Stomach (tissue), 9 donors: Measurements from ENCODE around the gene PTBP1. TPM values are rescaled to one million over a fixed set of nuclear protein-coding genes. Genes with fewer than 3 reads are reported as not detected.

Experiments used
- DNase-seq, 2 donors: peaks; one replicate each; pipeline versions ENCODE4 v3.0.0 to v3.0.0-alpha.2; 2013 to 2019
- H3K27ac ChIP-seq, 5 donors: fragments of 200-600 bp in 4 of 5; sonication (generic) in 4 of 5; one replicate each; pipeline ENCODE4 v1.5.1; 2013 to 2019; ENCODE audit warnings: mild to moderate bottlenecking in 1 of 5, moderate library complexity in 1 of 5
- H3K27me3 ChIP-seq, 3 donors: fragments of 200-600 bp; sonication (generic); one replicate each; pipeline ENCODE4 v1.5.1; 2017 to 2019; ENCODE audit warnings: mixed run types in 1 of 3
- H3K36me3 ChIP-seq, 4 donors: fragments of 200-600 bp; sonication (generic); 1 replicate in 3 of 4; 2 replicates in 1 of 4; pipeline ENCODE4 v1.5.1; 2016 to 2019
- H3K4me1 ChIP-seq, 4 donors: fragments of 200-600 bp; sonication (generic); one replicate each; pipeline ENCODE4 v1.5.1; 2016 to 2019
- H3K4me3 ChIP-seq, 4 donors: fragments of 200-600 bp; sonication (generic) in 3 of 4; one replicate each; pipeline ENCODE4 v1.5.1; 2016 to 2019; ENCODE audit warnings: mild to moderate bottlenecking in 1 of 4
- H3K9me3 ChIP-seq, 4 donors: fragments of 200-600 bp; sonication (generic); one replicate each; pipeline ENCODE4 v1.5.1; 2016 to 2019
- EP300 ChIP-seq: sonication (generic); formaldehyde crosslinking; IDR thresholded peaks from one replicate; pipeline ENCODE4 v1.6.1; 2017; ENCODE audit warnings: antibody characterized with exemption
- POLR2A ChIP-seq, 4 donors: fragments of 450-650 bp; IDR thresholded peaks; one replicate each; pipeline ENCODE4 v1.6.1; 2016; ENCODE audit warnings: antibody characterized with exemption in 4 of 4, control low read depth in 2 of 4, mild to moderate bottlenecking in 1 of 4, moderate library complexity in 1 of 4
- POLR2AphosphoS5 ChIP-seq, 3 donors: sonication (generic); formaldehyde crosslinking; IDR thresholded peaks; one replicate each; pipeline ENCODE4 v1.6.1; 2016; ENCODE audit warnings: antibody characterized with exemption in 3 of 3
- WGBS, 5 donors: extraction: QIAGEN DNeasy Blood & Tissue Kit in 3 of 5; methylation state at CpG; one replicate each; pipeline versions ENCODE4 v1.1.5 to v1.1.7; 2013 to 2018; 5-methylcytosine and 5-hydroxymethylcytosine counted together
- intact Hi-C: fragments of 100-400 bp; cut with DNase I; formaldehyde crosslinking; loops from one replicate; pipeline ENCODE4 v1.15.1; 2023; ENCODE audit warnings: low total_unique reads
- polyA plus RNA-seq, 3 donors: library from polyadenylated mRNA; stranded (reverse); fragments of 200-250 nt; gene quantifications; one replicate each; pipeline ENCODE4 v1.2.3, GENCODE V29; 2013
- total RNA-seq, 5 donors: library from RNA; depleted of rRNA; stranded (reverse); fragments of >200 nt; gene quantifications; one replicate each; pipeline versions ENCODE4 v1.1.0 to v1.2.3, GENCODE V29; 2014 to 2016
- TF ChIP-seq, protein P1 (sequence below), 7 experiments: fragments of 450-650 bp in 4 of 7; fragments of 200-600 bp in 3 of 7; sonication (generic) in 3 of 7; IDR thresholded peaks; one replicate each; pipeline ENCODE4 v1.5.1; 2016 to 2019; ENCODE audit warnings: antibody characterized with exemption in 7 of 7, control low read depth in 2 of 7, mild to moderate bottlenecking in 1 of 7
- donor health status: healthy with polysubstance abuse.
- donor health status: Bipolar disorder and iron deficiency.
- donor health status: healthy.

Gene PTBP1
- total and polyA plus RNA-seq, 8 donors = 74.8 to 539 (median 119) TPM

- Histone ChIP-seq H3K27ac (no peak overlapping the region), H3K4me1 (peaks cover 0 to under 1% (median 0%) of the 10 kb centered on the region in 4 donors), H3K27me3 (peaks cover 0 to 19% (median 0%) of the 10 kb centered on the region in 3 donors), H3K36me3 (peaks cover 0 to 52% (median 16%) of the 10 kb centered on the region in 4 donors), H3K9me3 (peaks cover 4 to 15% (median 10%) of the 10 kb centered on the region in 4 donors), H3K4me3 (no peak overlapping the region)
- WGBS, 5 donors = 91 to 97% (median 95%) methylated on average over 10 of the region's 10 CpGs
- intact Hi-C loops = loop anchor here (10.0 kb wide), 1 partner anchor 222 kb away; the partner anchor contains the start of gene WDR18
- TF ChIP-seq POLR2A (IDR thresholded peaks at IDR 0.05) = no peak
- TF ChIP-seq, protein P1, sequence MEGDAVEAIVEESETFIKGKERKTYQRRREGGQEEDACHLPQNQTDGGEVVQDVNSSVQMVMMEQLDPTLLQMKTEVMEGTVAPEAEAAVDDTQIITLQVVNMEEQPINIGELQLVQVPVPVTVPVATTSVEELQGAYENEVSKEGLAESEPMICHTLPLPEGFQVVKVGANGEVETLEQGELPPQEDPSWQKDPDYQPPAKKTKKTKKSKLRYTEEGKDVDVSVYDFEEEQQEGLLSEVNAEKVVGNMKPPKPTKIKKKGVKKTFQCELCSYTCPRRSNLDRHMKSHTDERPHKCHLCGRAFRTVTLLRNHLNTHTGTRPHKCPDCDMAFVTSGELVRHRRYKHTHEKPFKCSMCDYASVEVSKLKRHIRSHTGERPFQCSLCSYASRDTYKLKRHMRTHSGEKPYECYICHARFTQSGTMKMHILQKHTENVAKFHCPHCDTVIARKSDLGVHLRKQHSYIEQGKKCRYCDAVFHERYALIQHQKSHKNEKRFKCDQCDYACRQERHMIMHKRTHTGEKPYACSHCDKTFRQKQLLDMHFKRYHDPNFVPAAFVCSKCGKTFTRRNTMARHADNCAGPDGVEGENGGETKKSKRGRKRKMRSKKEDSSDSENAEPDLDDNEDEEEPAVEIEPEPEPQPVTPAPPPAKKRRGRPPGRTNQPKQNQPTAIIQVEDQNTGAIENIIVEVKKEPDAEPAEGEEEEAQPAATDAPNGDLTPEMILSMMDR (IDR thresholded peaks at IDR 0.05) = no peak
- no peak for TF ChIP-seq EP300
- no peak for TF ChIP-seq POLR2AphosphoS5 (IDR thresholded peaks at IDR 0.05)
- DNase-seq = no peak
Observed at GRCh38 chr19:763181-763580, 34.1 kb upstream of the PTBP1 start.

- WGBS, 5 donors = 80 to 97% (median 94%) methylated on average over 6 of the region's 6 CpGs
- Histone ChIP-seq H3K4me3 (no peak overlapping the region), H3K27ac (no peak overlapping the region), H3K9me3 (peaks cover 0 to 9% (median 3%) of the 10 kb centered on the region in 4 donors), H3K4me1 (peaks cover 0 to 7% (median 0%) of the 10 kb centered on the region in 4 donors), H3K36me3 (peaks cover 0 to 47% (median 11%) of the 10 kb centered on the region in 4 donors), H3K27me3 (peaks cover 0 to 19% (median 0%) of the 10 kb centered on the region in 3 donors)
- intact Hi-C loops = loop anchor here (10.0 kb wide), 1 partner anchor 221 kb away; the partner anchor contains the start of gene WDR18
- no peak for DNase-seq
- TF ChIP-seq, protein P1 (IDR thresholded peaks at IDR 0.05) = no peak
Observed at GRCh38 chr19:763869-764268, 33.4 kb upstream of the PTBP1 start.

DNA sequence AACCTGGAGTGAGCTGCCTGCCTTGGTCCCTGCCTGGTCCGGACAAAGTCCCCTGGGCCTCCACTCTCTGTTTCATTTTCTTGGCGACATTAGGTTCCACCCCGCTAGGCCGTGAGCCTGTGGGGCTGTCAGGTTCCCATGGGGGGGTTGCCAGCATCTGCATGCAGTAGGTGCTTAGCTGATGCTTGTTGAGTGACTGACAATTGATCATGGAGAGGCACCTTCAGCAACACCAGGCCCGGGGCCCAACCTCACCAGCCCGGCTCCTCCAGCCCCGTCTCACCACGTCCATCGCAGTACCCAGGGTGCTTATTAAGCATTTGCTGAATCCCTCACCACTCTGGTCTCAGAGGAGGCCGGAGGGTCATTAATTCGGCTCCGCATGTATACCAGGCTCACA, 33.0 kb upstream of the PTBP1 start:
- Histone ChIP-seq H3K27ac (no peak overlapping the region), H3K4me3 (no peak overlapping the region), H3K36me3 (peaks cover 0 to 47% (median 11%) of the 10 kb centered on the region in 4 donors), H3K27me3 (peaks cover 0 to 19% (median 0%) of the 10 kb centered on the region in 3 donors), H3K4me1 (peaks cover 0 to 7% (median 0%) of the 10 kb centered on the region in 4 donors), H3K9me3 (peaks cover 0 to 4% (median 0%) of the 10 kb centered on the region in 4 donors)
- intact Hi-C loops = loop anchor here (10.0 kb wide), 1 partner anchor 220 kb away; the partner anchor contains the start of gene WDR18
- WGBS, 5 donors = 94 to 99% (median 94%) methylated on average over 10 to 12 of the region's 12 CpGs
- TF ChIP-seq POLR2A (IDR thresholded peaks at IDR 0.05) = no peak
- TF ChIP-seq, protein P1 (IDR thresholded peaks at IDR 0.05) = no peak
- no peak for TF ChIP-seq POLR2AphosphoS5 (IDR thresholded peaks at IDR 0.05)
- no peak for TF ChIP-seq EP300
- DNase-seq = no peak

DNA sequence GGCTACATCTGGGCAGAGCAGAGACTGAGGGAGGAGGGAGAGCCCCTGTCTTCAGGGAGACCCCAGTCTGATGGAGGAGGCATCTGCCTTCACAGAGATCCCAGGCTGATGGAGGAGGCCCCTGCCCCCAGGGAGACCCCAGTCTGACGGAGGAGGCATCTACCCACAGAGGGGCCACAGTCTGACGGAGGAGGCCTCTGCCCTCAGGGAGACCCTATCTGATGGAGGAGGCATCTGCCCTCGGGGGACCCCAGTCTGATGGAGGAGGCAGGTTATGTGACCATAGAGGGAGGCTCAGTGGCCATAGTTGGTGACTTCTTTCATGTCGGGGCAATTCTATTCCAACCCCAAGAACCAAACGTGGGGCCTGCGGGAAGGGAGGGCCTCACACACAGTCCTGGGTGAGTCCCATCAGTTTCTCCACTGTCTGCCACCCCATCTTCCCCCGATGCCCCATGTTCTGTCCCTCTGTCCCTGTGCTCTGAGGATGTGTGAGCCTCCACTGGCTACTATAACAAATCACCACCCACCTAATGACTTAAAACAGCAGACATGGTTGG, 32.0 kb upstream of the PTBP1 start:
- TF ChIP-seq, protein P1 (IDR thresholded peaks at IDR 0.05) = no peak
- TF ChIP-seq POLR2AphosphoS5 (IDR thresholded peaks at IDR 0.05) (no peak), POLR2A (IDR thresholded peaks at IDR 0.05) (no peak), EP300 (no peak)
- Histone ChIP-seq H3K36me3 (peaks cover 0 to 38% (median 9%) of the 10 kb centered on the region in 4 donors), H3K4me3 (no peak overlapping the region), H3K27ac (no peak overlapping the region), H3K27me3 (peaks cover 0 to 19% (median 0%) of the 10 kb centered on the region in 3 donors), H3K9me3 (no peaks in the 10 kb centered on the region), H3K4me1 (peaks cover 0 to 8% (median 3%) of the 10 kb centered on the region in 4 donors)
- intact Hi-C loops = loop anchor here (5.0 to 10.0 kb wide), 3 partner anchors 92 to 220 kb away; partner anchors contain the start of genes CFD, KISS1R and WDR18
- WGBS, 5 donors = 73 to 87% (median 80%) methylated on average over 5 to 7 of the region's 7 CpGs
- DNase-seq = no peak
